ENCODE results near the gene SAE1.
"Not testable (repeated sequence)": the region's sequence is repeated elsewhere in the genome, so short reads cannot be mapped to it uniquely, and the experiment has no call there.

Gene SAE1

DNA sequence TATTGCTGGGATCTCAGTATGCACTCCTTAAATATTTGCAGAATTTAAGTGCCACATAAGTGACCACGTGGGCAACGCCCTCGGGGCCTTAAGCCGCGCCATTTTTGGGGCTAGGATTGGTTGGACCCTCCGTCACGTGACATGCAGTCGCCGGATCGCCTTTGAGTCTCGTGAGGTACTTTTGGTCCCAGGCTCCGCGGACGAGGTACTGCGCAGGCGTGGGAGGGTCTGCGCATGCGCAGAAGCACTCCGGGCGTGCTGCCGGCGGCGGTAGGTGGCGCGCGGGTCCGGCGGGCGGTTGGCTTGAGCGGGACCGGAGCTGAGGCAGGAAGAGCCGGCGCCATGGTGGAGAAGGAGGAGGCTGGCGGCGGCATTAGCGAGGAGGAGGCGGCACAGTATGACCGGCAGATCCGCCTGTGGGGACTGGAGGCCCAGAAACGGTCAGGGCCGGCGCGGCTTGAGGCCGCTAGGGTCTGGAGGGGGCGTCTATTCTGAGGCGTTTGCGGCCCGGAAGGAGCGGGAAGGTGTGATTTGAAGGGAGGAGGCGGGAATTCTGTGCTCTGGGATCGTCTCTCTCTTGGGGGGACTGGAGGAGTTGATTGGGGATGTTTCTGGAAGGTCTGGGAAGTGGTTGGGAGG, at the start of gene SAE1:
TSS of gene SAE1 (plus strand) at position 247 of the 639 bp plus-strand sequence. CDS start at position 343, 96 bp downstream.
- DNase-seq = peak; percentile 90

DNA sequence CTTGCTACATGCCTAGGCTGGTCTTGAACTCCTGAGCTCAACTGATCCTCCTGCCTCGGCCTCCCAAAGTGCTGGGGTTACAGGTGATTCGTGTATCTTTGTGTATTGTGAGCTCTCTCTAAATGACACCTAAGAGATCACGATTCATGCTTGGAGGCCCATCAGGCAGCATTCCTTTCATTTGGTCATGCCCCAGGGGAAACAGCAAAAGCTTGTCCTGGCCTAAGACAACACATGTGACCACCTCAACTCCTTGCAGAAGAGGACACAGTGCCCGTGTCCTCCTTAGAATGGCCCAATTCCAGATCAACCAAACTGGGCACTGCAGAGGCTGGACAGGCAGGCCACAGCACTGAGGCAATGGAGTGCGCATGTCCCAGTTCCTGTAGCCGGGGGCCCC, 49.5 kb upstream of the SAE1 start:
- no peak for DNase-seq

DNA sequence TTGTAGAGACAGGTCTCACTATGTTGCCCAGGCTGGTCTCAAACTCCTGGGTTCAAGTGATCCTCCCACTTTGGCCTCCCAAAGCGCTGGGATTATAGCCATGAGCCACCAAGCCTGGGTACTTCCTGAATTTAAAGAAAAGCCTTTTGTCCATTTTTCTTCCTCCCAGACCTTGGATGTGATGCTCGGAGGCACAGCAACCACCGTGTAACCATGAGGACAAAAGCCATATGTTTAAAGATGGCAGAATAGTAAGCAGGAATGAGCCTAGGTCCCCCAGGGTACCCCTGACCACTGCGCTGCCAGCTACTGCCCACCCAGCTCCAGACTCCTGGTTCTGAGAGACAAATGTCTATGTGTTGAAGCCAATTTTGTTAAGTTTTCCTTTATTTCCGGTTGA, 48.1 kb upstream of the SAE1 start:
- DNase-seq = no peak

DNA sequence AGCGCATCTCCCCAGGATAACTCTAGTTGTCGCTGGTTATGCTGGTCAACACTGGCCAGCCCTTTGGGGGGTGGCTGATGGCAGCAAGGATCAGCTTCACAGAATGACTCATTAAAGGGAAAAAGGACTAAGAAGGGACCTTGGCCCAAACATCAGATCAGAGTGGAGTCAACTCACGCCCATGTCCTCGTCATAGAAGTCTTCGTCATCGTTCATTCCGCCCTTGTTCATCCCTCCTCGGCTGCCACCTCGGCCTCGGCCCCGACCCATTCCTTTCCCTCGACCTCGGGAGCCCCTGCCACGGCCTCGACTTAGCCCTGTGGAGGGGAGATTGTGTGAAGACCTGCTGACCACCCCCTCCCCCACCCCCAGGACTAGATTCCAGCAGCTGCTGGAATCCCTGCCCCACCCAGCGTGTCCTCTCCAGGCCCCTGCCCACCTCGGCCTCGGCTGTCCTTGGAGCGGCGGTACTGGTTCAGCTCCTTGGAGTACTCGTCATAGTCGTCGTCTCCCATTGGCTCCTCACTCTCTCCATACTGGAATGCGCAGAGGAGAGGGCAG, 45.7 kb upstream of the SAE1 start:
- no peak for DNase-seq

DNA sequence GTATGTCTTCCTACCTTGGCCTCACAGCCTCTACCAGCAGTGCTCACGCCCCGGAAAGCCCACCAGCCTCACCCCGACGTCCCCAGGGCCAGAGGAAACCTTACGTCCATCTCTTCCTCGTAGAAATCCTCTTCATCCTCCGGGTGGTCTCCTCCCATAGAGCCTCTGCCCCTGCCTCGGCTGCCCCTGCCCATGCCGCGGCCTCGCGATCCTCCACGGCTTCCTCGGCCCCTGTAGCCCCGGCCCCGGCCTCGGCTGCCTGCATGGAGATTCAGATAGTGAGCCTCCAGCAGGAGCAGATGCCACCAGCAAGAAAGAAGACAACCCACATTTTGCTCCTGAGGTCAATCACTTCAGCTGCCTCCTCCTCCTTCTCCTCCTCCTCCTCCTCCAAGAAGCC, 44.4 kb upstream of the SAE1 start:
- no peak for DNase-seq

DNA sequence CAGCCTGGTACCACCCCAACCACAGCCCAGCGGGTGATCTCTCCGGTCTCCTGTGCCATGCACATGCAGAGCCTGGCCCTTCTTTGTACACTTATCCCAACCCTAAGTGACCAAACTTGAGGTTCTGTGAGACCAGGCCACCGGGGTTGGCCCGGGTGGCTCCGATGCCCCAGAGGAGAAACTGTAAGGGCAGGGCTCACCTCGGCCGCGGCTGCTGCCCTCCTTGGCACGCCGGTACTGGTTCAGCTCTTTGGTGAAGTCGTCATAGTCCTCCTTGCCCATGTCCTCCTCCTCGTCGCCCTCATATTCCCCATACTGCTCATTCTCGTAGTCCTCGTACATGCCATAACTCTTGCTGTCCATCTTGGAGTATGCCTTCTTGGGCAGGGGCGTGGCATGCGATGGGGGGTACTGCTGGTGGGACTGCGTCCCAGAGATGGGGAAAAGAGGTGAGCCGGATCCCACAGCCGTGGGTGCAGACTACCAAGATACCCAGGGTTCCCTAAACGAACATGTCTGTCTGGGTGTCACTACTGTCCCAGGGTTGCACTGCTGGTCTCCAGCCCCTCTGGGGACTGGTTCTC, 40.8 kb upstream of the SAE1 start:
- DNase-seq = no peak

DNA sequence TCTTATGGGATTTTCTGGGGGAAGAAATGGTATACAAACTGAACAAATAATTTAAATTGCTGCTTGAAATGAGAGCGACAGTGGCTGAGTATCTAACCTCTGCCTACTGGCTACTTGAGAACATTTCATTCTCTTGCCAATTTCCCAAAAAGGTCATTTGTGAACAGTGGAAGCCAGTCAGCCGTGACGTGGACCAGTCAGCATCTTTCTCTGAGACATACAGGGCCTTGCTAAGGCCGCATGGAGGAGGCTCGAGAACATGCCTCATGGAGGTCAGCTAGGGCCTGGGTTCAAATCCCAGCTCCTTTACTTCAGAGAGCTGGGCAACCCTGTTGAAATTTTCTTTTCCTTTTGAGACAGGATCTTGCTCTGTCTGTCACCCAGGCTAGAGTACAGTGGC, 37.4 kb upstream of the SAE1 start:
- no peak for DNase-seq

DNA sequence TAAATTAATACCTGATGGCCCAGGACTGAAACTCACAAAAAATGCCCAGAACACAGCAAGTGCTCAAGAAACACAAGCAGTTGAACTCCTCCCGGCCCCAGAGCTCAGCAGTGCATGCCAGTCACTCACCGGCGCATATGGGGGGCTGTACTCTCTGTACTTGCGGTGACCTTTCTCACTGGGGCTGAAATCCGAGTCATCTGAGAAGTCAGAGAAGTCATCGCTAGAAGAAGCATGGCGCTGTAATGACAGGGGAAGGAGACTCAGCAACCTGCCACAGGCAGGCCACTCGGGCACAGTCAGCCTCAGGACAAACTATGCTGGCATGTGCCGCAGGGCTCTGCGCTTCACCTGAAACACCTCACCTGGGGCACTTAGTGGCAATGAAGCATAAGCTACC, 36.8 kb upstream of the SAE1 start:
- DNase-seq = no peak

DNA sequence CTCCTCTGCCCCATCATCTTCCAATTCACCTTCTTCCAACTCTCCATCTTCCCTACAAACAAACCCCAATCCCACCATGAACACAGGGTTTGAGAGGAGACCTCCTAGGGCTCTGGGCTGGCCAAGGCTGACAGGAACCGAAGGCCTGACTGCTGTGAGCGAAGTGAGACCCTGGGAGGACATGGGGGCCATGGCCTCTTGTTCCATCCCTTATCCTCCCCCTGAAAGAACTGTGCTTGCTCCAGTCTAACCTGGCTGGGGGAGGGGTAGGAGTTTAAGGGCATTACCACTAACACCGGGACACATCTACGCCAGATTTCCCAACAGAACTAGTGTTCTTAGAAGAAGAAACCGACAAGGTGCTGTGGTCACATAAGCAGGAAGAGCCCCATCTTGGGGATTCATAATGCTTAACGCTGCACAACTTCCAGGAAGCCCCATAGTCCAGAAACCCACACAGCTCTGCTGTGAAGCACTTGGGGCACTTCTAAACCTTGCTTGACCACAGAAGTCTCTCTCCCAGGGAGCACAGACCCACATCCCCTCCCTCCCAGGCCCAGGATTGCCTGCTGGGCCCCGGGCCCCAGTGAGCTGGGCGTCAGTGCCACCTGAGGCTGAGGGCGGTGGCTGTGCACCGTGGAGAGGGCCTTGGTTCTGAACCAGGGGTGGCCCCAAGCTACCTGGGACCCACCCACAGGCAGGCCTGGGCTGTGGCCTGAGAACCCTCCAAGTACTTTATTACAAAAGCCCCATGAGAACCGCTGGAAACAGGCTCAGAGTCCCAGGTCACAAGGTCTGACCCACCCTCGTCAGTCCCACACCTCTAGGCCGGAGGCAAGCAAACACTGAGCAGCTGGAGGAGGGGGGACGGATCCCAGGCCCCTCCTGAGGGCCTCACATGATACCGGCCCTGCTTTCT, 35.8 kb upstream of the SAE1 start:
- DNase-seq = no peak

DNA sequence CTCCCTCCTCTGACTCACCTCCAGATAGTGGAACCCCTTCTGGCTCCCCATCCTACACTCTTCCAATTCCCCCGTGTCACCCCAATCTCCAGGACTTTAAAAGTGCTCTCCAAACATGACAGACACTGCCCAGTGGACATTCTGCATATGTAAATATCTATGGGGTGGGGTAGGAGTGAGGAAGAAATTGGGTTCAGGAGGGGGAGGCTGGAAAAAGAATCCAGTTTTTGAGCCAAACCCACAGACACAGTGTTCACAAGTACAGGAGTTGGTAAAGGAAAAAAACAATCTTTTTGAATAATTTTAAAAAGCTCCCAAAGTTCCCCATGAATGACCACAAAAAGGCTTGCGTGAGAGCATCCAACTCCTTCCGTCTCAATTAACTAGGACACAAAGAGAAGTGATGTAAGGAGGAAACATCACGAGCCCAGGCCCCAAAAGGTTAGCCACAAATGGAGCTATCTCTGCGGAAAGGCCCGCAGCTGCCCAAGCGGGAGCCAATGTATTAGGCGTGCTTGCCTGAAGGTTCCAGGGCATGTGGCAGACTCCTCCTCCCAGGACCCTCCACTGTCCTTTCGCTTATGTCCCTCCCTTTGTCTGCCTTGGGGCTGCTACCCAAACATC, 35.0 kb upstream of the SAE1 start:
- DNase-seq = no peak

DNA sequence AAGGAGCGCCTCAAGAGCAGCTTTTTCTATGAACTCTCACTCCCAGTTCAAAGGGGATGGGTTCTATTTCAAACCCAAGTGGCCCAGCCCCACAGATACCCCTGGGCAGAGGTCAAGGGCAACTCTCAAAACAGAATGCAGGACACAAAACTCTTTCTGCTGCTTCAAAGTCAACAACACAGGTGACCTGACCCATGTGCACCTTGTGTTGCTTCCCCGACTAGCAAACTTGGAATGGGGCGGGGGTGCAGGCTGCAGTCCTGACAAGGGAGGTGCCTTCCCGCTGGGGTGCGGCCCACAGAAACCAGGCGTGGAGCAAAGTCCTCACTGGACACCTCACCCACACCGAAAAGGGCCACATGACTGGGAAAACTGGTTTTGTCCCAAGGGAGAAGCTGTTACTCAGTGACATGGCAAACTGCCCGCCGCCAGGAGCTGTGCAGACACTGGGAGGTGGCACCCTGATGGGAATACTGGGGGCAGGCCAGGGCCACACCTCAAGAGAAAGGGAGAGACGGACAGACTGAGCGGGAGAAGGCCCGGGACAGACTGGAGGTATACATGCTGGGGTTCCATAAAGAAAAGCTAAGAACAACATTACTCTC, 34.4 kb upstream of the SAE1 start:
- DNase-seq = no peak

DNA sequence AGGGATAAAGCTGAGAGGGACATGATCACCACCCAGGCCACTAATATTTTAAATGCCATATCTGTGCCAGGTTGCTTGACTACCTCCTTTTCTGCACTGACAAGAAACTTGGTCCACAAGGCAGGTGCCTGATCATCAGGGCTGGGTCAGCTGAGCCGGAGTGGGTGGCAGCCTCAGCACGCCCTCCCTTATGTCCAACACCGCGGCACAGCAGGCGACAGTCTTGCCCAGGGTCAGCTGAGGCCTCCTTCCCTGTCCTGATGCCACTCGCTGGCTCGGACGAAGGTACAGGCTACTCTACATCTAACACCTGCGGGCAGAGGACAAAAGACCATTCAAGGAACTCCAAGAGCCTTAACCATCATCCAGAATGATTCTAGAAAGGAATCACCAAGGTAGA, 33.9 kb upstream of the SAE1 start:
- DNase-seq = no peak

DNA sequence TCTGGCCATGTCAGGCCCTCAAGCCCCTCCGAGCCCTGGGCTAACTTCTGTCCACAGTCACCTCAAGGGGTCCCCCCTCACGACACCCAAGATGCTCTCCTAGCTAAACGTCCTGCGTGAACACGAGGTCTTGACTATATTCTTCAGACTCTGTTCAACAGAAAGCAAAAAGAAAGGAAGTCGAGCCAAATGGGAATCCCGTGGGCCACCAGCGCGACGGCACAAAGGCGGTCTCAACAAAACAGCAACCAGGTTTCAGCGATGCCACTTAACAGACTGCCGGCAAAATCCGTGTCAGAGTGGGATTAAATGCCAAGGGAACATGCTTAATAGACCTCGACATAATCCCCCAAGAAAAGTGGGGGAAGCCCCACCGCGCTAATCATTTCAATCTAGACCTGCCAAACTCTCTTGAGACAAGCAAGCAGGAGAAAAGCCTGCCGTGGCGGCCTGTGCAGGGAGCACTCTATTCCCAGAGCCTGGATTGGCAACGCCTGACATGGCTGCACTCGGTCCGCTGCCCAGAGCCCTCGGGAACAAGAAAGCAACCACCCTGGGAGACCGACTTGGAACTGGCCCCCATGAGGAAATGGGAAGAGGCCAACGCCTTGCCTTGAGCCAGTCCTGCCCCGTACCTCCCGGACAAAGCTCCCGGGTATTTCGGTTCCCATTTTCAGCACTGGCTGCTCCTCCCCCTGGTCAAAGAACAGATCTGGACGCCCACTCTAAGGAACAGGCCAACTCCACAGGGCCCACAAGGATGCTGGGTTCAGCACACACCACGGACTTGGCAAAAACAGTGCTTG, 33.0 kb upstream of the SAE1 start:
- DNase-seq = no peak

DNA sequence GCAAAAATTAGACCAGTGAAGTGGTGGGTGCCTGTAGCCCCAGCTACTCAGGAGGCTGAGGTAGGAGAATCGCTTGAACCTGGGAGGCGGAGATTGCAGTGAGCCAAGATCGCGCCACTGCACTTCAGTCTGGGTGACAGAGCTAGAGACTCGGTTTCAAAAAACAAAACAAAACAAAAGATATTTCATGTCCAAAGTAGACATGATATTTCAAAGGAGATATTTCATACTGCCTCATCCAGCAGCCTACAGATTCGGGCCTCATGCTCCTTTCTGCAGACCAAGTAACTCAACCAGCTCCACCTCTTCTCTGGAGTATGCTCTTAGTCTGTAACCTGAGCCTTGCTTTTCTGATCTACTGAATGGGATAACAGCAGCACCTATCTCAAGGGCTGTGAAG, 32.0 kb upstream of the SAE1 start:
- DNase-seq = peak; percentile 76

DNA sequence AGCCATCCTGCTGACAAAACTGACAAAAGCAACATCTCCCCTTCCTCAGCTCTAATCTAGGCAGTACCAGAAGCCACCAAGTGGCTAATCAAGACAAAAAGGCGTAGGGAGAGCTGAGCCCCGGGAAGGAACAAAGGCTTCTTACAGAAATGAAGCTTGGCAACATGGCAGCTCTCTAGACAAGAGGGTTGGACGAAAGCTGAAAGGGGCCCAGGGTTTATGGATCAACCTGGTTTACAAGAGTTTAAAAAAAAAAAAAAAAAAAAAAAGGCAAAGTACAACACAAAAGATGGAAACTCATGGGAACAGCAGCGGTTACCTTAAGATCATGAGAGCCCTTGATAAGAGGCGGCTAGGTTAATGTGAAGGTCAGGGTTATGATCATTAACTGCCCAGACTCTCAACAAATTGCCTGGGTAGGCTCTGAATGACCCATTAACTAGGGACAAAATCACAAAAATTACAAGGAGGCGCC, 31.0 kb upstream of the SAE1 start:
- no peak for DNase-seq

DNA sequence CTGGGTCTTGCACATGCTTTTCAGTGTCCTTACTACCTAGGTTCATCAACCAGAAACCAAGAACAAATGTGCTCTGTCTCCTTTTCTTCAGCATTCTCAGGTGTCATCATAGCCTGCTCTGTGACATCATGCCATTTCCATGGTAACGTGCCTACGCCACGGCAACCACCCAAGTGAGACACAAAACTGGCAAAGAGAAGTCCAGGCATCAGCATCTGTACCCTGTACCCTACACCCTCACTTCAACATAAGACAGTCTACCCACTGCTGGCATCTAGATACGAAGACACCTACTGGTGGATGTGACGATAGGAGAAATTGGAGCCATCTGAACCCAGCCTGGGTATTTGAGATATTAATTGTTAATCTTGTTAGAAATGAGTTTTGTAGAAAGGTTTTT, 30.3 kb upstream of the SAE1 start:
- no peak for DNase-seq

DNA sequence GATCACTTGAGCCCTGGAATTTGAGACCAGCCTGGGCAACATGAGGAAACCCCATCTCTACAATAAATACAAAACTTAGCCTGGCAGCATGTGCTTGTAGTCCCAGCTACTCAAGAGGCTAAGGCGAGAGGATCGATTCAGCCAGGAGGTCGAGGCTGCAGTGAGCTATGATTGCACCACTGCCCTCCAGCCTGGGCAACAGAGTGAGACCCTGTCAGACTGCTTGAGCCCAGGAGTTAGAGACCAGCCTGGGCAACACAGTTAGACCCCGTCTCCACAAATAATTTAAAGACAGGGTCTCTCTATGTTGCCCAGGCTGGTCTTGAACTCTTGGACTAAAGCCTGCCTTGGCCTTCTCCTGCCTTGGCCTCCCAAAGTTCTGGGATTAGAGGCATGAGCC, 29.5 kb upstream of the SAE1 start:
- not testable (repeated sequence) for DNase-seq

DNA sequence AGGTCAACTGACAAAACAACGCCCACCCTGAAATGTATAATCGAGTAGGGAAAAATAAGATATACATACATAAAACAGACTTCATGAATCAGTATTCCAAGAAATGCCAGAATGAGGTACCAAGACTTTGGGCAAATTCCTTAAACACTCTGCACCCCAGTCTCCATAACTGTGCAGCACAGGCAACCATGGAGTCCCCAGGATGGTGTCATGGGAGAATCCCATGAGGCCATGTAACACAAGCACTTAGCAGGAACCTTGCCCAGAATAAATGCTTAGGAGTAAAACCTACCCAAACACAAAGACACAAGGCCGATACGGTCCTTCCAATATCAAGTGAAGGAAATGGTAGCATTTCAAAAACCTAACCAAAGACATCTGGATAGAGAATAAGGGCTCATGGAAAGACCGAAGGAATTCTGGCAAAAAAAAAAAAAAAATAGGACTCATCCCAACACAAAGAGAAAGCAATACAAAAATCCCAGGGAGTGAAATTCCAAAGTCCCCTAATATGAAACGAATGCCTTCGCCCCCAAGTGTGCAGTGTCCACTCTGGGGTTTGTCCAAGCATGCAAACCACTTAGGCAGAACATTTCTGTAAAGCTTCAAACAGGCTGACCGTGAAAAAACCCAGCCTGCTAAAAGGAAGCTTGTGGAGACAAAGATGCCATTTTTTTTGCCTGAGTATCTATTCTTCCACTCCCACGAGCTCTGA, 28.1 kb upstream of the SAE1 start:
- DNase-seq = no peak

DNA sequence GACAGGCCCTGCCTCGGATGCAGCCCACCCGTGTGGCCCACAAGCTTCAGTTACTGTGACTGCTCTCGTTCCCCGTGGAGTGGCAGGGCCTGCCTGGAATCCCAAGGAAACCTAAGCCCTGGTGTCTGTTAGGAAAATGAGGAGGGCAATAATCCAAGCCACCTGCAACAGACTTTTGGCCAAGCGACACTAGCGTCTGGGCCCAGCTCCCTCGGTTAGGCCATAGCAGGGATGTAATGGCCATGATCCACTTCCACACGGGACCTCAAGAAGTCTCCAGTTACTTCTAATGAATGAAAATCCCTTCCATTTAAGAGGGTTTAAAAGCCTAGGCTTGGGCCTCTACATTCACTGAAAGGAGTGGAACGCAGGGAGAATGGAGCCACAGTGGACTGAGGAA, 26.0 kb upstream of the SAE1 start:
- DNase-seq = no peak

DNA sequence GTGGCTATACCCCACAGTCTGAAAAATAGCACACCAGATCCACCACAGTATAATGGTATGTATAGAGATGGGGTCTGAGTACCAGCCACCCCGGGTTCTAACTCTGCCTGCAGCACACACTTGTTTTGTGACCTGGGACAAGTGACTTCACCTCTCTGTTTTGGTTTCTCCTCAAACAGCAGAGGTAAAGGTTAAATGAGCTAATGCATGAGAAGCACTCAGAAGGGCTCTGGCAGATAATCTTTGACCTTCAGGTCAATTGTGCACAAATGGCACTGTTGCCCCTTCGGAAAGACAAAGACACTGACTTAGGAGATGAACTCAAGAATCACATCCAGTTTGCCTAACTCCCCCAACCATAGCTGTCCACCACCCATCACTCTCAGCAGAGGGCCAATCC, 24.8 kb upstream of the SAE1 start:
- no peak for DNase-seq

DNA sequence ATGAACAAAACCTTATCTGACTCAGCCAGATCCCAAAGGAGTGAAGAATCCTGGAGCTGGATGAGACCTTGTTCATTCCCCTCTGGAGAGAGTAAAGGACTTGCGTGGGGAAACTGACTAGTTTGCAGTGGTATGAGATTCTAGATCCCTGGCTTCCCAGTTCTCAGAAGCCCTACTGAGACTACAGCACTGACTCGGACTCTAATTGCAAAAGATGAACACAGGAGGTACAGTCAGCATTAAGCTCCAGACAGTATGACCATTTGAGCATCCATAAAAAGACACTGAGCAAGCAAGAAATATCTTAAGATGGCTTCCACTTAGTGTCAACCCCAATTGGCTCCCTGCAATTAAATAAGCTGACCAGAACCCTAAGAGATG, 23.8 kb upstream of the SAE1 start:
- no peak for DNase-seq

Measured in NCI-H187 treated with DMSO at 0.1 percent for 48 hours (cell line).